GM19240 (cell line): ENCODE results near the gene AK9.

Experiments
- DNase-seq: peaks from one replicate; pipeline ENCODE4 v3.0.0; 2011; ENCODE audit warnings: low spot score; ENCODE audit not compliant: insufficient read length

Gene AK9

DNA sequence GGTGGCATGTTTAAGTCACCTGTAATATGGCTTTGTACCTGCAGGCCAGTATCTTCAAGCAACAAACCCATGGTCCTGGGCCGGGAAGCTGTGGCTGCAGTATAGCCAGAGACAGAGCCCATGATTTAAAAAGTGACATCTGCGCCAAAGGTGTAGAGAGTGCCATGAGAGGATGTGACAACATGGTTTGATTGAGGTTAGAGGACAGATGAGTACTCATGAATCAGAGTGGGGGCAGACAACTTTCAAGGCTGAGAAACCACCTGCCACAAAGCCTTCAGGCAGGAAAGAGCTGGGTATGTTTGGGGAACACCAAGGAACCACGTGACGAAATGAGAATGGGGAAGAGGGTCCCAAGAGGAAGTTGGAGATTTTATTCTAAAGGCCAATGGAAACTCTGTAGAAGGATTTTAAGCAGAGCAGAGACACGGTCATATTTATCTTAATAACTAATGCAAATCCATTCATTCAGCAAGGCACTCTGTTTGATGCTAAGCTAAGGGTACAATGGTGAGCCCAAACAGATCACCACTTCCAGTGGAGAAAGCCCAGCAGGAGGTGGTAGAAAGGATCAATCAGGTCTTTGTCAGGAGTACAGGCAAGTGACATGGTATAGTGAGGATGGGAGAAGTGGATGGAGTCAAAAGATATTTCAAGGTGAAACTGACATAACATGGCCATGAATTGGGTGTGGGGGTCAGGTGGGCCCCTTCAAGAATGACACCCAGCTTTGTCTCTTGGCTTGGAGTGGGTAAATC is 232.0 kb downstream of the AK9 start:
- peak; percentile 40 for DNase-seq

DNA sequence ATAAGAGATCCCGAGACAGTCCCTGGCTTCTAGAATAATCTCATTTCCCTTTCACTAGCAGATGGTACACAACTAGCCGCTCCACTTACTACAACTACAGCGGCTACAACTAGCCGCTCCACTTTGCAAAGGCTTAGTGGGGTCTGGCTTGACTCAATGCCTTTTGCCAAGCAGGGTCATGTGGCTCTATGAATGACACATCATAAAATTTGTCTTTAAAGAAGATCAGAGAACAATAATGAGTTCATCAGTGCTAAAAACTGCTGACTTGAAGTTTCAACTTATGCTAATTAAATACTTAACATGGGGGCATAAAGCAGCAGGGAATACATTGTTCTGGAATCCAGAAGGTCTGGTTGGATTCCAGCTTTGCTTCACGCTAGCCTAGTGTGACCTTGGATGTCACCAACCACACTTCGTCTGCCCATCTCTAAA is 233.4 kb downstream of the AK9 start:
- no peak for DNase-seq

DNA sequence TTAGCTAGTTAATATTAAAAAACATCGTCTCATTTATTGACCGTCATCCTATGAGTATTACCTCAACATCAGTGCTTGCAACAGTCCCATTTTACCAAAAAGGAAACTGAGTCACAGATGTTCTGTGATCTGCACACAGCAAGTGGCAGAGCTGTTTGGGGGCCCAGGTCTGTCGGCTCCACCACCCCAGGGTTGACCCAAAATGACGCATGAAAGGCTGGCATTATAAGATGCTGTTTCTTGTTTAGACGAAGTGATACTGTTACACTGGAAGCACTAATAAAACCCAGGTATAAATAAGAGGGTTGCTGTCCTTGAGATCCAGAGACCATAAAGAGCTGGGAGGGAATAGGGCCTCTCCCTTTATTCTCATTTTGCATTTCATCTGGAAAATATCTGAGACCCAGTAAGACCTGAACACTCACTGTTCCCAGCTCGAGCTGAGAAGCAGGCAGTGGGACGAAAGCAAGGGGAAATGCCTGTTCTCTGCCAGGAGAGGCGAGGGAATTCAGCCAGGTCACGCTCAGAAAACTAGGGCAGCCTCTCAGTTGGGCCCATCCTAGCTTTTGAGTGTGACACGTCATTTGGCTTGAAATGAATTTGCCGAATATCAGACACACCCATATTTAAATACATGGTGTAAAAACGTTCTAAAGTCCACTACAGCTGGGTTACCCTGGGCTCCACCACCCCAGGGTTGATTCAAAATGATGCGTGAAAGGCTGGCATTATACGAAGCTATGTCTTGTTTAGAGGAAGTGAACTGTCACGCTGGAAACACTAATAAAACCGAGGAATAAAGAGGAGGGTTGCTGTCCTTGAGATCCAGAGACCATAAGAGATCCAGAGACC is 234.1 kb downstream of the AK9 start:
- DNase-seq = no peak

DNA sequence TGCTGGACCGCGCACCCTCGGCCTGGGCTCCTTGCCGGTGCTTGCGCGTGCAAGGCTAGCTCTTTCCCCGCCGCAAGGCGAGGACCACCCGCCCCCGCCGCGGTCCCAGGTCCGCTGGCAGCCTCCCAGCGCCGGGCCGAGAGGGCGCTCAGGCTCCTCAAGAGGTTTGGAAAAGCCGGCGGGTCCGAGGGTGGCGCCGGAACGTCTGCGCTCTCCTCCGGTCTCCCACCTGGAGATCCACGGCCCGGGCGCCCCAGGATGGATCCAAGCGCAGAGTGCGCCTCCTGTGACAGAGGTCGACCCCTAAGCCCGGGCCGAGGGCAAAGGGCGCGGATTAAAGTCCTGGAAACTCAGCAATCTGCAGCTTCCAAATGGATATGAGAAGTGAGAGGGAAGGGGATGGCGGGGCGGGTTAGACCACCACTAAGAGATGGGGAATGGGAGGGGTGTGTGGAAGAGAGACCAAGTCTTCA is 234.9 kb downstream of the AK9 start:
- DNase-seq = no peak

DNA sequence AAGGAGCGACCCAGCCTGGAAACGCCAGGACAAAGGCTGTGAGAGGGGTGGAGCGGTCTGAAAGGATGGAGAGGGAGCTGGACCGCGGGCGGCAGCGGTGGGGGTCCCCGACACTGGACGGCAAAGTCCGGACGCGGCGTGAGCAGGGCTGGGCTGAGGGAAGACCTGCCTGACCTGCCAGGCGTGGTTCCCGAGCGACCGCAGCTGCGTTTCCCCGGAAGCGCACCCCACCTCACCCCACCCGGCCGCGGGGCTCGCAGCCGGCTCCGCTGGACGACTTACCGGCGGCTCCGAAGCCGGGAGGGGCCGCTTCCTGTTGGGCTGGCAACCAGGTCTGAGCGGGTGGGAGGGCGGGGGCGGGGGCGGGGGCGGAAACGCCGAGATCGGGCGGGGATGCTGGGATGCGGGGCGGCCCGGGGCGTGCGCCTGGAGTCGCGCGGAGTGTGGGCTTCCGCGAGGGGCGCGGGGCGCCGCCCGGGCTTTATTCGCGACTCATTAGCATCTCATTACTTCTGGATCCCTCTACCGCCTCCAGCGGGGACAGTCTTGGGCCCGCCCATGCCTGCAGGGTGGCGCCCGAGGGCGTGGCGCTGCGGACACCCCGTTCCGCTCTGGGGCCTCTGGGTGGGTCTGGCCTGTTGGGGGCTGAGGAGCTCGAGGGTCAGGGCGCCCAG is 235.4 kb downstream of the AK9 start, which contains the start of gene MICAL1:
TSS of gene MICAL1 (minus strand) at position 336 of the 674 bp plus-strand sequence. CDS start 1,576 bp downstream, outside the sequence.
- DNase-seq = peak; percentile 43

DNA sequence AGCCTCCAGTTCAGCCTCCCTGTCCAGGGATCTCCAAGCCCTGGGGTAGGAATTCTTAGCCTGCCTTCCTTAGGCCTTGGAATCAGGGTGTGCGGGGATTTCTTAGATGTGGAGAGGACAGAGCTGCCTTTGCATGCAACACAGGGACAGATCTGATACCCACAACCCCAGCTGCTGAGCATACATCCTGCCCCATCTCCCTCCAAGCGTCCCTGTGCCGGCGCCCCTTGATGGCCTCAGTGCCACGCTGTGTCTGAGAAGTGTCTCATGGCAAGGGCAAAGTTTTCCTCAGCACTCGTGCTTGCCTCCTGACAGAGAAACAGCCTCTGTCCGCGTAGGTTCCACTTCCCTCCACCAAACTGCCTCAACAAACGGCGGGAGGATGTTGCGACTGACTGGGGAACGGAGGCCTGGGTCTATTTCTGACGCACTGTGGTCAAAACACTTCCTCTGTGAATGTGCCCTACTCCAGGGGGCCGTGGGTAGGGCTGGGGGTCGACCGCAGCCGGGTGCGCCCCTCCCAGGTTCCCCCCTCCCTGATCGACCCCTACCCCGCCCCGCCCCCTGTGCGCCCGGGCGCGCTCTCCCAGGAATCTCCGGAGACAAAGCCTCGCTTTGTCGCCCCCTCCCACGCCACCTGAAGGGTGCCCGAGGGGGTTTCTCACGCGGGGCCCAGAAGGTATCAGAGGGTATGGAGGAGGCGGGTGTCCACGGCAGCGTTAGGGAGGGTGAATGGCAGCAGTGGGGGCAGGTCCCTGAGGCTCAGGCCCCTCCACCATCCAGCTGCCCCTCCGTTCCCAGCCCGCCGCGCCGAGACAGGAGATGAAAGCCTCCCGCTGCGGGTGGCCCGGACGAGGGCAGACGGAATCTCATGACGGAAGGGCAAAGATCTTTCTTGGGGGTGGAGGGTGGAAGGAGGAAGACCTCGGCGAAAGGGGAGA is 236.2 kb downstream of the AK9 start:
- DNase-seq = no peak

DNA sequence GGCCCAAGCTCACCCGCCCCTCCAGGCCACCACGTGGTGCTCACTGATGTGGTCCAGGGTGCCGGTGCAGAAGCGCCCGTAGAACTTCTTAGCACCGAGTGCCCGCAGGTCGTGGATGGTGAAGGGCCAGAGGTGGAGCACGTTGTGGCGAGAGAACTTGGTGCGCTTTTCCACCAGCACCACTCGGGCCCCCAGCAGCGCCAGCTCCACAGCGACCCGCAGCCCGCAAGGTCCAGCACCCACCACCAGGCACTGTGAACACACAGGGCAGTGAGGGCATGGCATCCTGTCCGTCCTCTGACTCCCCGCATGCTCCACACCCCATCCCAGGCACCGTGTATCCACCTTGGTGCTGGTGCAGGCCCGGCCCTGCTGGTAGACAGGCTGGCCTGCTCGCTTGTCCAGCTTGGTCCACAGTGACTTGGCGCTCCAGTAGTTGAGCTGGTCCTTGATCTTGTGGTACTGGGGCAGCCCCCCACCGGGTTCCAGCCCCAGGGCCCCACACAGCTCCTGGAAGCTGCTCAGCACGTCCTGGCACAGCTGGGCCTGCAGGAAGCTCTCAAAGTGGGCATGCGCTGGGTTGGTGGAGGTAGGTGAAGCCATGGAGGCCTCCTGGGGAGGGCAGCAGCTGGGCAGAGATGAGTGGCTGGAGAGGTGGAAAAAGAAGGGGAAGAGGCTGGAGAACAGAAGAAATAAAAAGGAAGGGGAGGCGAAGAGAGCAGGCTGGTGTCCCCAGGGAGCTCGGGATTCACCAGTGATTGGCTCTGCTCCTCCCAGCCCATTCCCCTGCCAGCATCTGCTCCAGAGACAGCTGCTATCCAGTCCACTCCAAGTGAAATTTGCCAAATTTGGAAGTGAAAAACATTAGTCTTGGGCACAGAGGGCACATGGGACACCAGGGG is 237.2 kb downstream of the AK9 start:
- DNase-seq = no peak

DNA sequence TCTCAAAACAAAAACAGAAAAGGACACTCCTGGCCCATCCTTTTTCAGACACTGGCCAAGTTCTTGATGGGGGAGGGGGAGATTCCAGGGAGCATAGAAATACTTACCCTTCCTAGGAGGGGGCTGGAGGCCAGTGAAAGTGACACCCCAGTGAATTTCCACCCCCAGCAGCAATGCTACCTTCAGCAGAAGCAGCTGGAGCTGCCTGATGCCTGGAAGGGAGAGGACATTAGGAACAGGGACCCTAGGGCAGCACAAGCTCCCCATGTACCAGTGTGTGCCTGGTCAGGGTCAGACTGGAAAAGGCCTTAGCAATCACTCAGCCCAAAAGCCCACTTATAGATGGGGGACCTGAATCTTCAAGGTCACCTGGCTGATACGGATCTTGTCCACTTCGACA is 237.8 kb downstream of the AK9 start:
- DNase-seq = no peak

DNA sequence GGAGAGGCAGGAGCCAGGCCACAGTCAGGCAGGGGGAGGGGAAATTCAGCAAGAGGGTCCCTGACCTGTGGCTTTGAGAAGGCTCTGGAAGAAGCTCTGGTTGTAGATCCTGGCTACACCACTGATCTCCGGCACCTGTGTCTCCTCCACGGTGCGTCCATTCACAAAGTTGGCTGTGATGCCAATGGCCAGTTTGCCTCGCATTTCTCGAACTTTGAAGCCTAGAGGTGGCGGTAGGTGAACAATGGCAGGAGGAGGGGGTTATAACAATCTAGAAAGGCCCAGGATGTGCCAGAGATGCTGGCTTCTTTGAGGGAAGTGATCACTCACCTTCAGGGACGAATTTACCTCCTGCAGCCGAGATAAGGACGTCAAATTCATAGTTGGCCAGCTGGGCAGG is 238.8 kb downstream of the AK9 start:
- no peak for DNase-seq

DNA sequence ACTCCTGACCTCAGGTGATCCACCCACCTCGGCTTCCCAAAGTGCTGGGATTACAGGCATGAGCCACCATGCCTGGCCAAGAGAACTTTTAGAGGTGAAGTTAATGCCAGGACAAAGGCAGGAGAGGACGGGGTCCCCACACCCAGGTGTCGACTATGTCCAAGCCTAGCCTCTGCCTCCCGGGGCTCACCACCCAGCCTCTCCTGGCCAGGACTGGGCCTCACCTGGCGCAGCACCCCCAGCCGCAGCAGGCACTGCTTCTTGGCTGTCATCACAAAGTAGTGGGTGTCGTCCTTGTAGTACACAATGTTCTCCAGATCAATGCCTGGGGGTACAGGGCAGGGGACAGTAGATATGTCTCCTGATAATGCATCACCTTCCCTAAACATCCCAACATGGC is 239.6 kb downstream of the AK9 start:
- DNase-seq = no peak

DNA sequence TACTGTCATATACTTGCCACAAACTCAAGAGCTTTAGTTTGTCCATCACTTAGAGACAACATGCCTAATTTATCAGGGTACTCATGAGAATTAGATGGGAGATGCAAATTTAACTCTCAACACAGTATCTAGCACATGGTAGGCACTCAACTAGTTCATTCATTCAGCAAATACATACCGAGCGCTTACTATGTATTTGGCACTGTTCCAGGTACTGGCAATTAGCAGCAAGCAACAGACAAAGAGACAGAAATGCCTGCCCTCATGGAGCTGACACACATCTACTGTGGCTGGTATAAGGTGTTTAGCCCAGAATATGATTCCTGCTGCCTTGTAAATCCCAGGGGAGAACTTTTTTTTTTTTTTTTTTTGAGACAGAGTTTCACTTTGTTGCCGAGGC is 240.2 kb downstream of the AK9 start:
- no peak for DNase-seq

DNA sequence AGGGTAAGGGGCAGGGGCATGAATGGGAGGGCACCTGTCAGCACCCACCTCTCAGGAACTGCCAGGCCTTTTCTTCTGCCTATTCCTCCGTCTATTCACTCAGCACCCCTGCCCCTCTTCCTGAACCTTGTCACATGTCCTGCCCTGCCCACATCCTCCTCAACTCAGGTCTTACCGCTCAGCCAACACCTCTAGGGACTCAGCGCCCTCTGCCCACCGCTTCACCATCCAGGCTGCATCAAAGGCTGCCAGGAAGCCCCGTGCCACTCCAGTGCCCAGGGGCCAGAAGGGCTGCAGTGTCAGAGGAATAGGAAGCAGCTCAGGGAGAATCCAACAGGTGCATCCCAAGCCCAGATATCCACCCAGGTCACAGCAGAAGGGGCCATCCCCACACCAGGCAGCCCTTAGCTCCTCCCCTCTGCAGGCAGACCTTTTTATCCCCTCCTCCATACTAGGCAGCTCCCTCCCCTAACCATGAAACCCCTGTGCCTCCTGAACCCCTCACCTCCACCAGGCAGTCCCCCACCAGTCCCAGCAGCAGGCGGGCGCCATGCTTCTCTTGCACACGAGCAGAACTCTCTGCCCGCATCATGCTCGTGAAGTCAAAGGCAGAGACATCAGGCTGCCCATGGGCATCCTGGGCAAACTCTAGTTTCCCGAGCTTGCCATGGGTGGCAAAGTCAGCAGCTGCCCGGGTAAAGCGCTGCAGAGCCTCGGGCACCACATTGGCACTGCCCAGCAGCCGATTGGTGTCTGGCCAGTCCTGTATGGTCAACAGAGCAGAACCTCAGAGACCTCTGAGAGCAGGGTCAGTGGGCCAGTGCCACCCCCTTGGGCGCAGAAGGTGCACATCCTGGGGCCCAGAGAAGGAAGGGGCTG is 241.0 kb downstream of the AK9 start:
- DNase-seq = no peak

DNA sequence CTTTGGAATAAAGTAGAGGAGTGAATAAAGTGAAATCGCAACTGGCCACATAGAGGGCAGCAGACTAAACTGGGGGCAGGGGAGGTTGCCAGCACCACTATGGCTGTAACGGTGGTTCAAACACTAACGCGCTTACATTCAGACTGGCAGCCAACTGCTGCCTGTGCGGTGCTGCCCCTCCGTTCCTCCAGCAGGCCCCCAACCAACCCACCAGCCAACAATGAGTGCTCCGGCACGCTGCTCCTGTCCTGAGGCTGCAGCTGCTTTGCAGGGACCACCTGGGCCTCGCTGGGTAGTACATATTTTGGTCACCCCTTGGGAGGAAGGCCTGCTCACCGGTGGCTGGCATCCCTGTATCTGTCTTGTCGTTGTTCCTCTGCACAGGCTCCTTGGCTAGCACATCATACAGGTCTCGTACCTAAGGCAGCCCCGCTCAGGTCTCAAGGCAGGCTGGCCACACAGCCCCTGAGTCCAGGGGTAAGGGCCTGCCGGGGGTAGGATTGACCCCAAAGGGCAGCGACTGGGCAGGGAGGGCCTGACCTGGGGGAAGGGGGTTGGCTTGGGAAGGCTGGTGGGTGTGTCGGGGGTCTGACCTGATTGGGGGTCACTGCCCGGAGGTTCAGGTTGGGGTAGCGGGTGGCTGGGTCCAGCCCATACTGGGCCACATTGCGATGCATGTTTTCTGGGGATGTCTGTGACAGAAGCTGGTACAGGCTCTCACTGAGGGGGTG is 241.8 kb downstream of the AK9 start:
- no peak for DNase-seq

DNA sequence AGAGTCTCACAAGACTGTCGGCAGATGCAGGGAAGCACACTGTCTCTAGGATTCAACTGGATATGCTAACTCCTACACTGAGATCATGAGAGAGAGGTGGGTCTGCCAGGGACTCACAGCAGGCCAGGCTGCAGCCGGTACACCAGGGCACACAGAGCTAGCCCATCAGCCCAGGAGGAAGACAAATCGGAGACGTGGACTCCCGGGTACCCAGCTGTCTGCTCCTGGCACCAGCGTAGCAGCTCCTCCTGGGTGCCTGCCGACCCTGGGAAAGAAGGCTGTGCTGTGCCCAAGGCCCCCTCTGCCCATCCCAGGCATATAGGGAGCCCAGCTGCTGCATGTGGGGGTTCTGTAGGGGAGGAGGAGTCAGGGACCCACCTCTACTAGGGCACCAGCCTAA is 242.4 kb downstream of the AK9 start:
- no peak for DNase-seq

DNA sequence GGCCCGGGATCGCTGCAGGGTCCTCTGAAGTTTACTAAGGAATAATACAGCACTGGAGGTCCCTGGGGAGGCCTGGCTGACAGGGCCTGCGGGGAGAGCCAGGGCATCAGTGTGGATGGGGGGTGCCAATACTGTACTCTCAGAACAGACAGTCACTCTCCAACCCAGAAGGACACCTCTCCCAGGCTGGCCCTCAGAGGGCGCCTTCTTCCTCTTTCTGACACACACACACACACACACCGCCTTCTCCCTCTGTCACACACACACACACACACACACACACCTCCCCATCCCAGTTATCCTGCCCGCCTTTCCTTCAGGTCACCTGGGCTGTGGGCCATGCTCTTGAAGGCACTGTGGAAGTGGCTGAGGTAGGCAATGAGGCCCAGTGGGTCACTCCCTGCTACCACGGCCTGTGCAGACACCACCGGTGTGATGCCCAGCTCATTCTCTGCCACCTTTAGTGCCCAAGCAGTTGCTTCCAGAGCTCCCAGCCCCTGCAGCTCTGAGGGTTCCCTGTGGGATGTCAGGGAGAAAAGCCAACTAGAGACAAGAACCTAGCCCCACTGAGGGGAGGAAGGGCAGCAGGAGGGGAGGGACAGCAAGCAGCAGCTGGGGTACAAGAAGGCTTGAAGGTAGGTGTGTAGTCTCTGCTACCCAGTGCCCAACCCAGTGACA is 243.0 kb downstream of the AK9 start:
- DNase-seq = no peak

DNA sequence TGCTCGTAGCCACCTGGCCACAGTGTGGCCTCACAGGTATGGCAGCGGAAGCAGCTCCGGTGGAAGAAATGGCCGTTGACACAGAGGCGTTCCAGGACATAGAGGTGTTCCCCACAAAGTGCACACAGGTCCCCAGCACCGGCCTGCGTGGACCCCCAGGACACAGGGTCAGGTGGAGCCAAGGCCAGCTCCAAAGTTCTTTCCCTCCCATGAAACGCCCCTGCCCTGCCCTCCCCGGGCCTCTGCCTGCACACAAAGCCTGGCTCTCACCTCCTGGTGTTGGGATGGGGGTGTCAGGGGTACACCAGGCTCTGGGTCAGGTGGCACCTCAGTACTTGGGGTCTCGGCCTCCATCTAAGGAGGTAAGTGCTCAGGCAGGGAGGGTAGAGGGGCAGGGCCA is 243.9 kb downstream of the AK9 start:
- no peak for DNase-seq

DNA sequence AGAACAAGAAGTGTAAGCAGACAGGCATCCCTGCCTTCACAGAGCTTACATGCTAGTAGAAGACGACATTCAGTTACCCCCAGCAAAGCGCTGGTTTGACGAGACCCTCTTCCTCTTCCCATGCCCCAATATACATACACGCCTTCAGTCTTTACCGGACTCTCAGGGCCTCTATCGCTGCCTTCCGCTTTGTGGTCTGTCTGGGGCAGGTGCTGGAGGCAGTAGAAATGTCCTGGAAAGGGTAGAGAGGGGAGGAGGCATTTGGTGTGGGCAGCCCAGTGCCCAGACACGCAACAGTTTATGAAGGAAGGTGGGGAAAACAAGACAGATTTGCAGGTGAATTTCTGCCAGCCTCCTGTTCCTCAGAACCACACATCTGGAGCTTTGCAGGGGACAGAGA is 244.5 kb downstream of the AK9 start:
- DNase-seq = no peak

DNA sequence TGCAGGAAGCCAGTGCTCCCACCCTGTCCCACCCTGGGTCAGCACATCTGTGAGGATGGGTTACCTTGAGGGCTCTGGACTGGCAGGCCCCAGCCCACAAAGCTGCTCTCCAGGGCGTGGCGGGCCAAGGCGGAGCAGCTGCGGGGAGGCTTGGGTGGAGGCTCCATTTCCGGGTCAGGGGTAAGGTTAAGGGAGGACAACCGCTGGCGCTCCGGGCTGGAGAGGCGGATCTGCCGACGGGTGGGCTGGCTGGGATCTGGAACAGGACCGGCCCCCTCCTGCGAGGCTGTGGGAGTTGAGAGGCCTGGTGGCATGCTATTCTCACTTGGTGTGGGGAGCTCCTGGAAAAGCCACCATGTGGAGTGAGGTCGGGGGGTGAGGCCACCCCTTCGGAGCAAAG is 244.9 kb downstream of the AK9 start:
- DNase-seq = no peak
